NOMO-1 treated with DMSO at 0.1 percent for 48 hours (cell line): ENCODE data around the gene RGPD8.
A peak's percentile ranks its signal among the peaks of the same experiment; 100 is the strongest.
"Not testable (repeated sequence)": the region's sequence is repeated elsewhere in the genome, so short reads cannot be mapped to it uniquely, and the experiment has no call there.

Source experiments
- DNase-seq: peaks from one replicate; lab custom pipeline; 2025; ENCODE audit not compliant: unreplicated experiment; lab: John Stamatoyannopoulos, UW

Gene RGPD8

DNA sequence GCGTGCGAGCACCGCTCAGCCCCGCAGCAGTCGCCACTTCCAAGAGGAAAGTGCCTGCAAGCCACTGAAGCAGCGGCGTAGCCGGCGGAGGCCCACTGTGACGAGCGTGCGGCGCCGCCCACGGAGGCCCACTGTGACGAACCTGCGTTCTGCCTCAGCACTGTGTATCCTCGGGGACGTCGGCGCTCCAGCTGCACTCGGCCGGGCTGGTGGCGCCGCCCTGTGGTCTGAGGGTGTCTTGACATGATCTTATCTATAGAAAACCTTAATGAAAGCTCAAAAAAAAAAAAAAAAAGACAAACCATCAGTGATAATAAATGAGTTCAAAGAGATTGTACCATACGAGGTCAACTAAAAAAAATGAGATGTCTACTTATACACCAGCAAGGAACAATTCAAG lies at the start of gene RGPD8:
TSS of gene RGPD8 (minus strand) at position 166 of the 400 bp plus-strand sequence. CDS start 192 bp downstream, outside the sequence.
- DNase-seq: not testable (repeated sequence)

DNA sequence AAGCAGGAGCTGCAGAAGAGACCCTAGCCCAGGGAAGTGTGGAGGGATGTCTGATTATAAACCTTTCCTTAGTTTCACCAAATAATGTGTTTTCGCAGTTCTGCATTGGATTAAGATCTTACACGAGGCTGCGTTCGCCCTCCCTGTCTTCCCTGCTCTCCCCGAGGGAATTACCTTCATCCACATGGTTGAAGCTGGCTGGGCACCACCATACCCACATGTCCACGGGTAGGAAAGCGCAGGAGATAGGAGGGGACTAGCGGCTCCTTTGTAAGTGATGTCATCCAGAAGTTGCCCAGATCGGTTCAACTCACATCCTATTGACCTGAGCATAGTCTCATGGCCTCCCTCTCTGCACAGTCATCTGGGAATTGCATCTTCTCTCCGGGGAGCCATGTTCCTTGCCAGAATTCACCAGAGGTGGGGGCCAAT lies 49.6 kb upstream of the RGPD8 start:
- no peak for DNase-seq

DNA sequence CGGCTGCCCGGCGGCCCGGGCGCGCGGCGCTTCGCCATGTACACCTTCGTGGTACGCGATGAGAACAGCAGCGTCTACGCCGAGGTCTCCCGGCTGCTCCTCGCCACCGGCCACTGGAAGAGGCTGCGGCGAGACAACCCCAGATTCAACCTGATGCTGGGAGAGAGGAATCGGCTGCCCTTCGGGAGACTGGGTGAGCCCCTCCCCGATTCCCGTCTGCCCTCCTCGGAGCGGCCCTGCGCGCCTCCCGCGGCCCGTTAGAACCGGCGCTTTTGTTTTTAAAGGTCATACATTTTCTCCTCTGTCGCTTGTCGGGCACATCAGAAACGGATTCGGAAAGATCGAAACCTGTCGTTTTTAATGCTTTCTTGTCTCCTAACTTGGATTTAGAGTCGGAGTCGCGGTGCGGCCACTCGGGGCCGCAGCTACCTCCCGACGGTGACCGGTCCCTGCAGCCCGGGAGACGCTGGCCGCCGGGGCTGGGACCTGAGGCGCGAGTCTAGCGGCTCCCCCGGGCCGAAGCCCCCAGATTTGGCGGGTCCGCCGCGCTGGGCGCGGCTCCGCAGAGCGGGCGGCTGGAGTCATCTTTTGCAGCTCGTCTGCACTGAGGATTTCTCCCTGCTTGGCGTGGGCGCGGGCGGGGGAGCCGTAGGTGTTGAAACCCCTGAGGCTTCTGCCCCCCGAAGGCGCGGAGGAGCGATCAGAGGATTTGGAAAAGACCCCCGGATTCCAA lies 49.0 kb upstream of the RGPD8 start:
- DNase-seq: peak; percentile 9

DNA sequence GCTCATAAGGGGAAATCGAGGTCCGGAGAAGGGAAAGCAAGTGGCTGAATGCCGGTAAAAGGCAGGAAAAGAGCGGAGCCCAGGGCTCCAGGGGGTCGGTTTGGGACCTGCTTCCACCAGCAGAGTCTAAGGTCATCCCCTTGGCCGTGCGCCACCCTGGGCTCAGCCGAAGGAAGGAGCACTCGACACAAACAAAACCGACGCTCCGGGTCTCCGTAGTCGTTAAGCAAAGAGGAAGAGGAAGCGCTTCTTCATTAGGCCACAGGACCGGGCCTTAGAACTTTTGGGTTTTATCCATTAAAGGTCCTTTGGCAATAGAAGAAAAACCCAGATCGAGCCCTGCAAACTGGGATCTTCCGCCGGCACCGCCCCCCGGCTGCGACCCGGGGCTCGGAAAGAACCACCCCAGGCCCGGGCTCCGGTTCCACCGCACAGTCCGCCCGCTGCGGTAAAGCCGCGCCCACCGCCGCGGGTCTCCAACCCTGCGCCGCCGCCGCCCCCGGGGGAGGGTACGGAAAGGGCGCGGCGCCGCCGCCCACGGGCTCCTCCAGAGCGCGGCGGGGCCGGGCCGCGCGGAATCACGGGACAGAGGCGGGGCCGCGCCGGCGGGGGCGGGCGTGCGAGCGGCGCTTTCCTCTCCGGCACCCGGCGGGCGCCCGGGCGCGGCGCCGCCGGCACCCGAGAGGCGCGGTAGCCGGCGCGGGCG lies 48.2 kb upstream of the RGPD8 start, which contains the start of gene TTL:
TSS of gene TTL (plus strand) at position 629 of the 706 bp plus-strand sequence. CDS start 189 bp downstream, outside the sequence.
- peak; percentile 67 for DNase-seq

DNA sequence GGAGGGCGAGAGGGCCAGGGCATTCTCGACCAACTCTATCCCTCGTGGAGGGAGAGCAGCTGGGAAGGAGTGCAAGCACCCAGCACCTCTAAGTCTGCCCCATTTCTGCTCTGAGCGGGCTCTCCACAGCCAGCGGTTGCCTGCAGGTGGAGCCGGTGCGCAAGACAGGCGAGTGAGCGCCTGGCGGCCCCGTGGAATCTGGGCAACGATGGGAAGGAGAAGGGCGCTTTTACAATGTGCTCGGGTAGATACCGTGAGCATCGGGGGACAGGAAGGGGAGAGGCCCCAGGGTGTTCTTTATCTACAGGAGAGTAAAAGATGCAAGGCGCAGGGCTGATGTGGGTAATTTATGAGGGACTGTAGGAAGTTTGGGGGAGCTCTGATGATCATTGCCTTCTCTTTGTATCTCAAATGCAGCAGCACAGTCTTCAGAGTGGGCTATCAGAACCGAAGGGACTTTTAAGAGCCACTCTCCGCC lies 47.6 kb upstream of the RGPD8 start:
- peak; percentile 74 for DNase-seq

DNA sequence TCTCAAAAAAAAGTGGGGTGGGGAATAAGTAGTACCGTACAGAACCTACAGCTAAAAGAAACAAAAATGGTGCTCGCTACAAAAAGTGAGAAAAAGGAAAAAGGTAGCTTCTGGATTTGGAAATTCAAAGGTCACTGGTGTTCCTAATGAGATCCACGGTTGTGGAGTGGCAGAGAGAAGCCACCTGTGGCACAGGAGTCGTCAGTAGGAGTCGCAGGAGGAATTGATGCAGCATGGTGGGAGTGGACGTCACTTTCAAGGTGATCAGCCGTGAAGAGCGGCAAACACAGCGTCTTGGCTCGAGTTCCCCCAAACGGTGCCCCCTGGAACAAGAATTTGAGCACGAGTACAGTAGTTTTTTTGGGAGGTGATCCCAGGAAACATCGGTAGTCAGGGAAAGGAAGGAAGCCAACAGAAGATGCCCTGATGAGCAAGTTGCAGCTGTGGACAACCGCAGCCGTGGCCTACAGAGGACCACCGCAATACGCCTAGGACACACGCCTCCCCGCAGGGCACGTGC lies 47.1 kb upstream of the RGPD8 start:
- no peak for DNase-seq

DNA sequence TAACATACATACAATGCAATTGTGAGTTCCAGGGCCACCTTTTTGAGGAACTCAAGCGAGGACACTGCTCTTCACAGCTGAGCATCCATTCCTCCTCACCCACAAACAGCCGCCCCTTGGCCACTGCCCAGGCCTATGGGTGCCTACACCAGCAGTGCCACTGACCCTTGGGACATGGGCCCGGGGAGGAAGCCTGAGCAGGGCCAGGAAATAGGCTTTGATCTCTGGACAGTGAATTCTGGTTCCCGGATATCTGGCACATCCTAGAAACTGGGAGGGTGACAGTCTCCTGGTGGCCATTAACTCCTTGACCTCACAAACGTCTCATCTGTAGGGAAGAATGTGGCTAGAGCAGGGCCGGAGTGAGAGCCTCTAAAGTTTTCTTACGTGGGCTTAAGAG lies 43.0 kb upstream of the RGPD8 start:
- no peak for DNase-seq

DNA sequence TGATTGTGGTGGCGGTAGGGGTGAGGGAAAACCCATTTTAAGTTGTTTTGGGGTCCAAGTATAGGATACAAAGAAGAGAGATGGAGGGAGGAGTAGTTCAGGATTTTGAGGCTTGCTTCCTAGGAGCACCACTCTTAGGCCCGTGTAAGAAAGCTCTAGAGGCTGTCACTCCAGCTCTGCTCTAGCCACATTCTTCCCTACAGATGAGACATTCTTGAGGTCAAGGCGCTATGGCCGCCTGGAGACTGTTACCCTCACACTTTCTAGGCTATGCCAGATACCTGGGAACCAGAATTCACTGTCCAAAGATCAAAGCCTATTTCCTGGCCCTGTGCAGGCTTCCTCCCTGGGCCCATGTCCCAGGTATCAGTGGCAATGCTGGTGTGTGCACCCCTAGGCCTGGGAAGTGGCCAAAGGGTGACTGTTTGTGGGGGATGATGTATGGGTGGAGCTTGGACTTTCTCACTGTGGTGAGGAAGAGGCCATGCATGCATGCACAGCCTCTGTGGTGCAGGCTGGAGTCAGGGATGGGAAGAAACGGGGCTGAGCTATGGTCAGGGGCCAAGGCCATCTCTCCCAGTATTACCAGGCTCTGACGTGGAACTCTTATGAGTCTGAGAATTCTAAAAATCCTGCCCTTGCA lies 41.5 kb upstream of the RGPD8 start:
- DNase-seq: no peak

DNA sequence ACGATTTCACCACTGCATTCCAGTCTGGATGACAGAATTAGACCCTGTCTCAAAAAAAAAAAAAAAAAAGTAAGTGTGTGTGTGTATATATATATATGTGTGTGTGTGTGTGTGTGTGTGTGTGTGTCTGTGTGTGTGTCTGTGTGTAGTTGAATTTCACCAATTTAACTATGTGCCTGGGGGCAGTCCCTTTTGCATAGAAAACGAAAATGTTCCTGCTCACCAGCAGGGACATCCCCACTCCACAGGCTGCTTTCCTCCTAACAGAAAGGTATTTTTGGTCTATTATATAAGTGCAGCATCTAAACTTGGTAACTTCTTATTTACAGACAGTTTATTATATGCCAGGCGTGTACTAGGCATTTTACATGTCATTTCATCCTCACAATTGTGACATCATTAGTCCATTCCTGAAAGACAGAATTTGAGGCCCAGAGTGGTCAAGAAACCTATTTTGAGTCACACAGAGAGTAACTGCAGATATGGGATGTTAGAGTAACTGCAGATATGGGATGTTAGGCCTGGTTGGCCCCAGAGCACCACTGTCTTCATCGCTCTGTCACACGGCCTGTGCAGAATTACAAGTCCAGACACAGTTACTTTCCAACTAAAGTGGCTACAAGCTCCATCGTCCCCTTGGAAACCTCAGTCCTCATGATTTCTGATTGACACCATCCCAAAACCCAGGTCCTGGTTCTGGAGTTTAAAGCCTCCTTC lies 39.3 kb upstream of the RGPD8 start:
- no peak for DNase-seq

DNA sequence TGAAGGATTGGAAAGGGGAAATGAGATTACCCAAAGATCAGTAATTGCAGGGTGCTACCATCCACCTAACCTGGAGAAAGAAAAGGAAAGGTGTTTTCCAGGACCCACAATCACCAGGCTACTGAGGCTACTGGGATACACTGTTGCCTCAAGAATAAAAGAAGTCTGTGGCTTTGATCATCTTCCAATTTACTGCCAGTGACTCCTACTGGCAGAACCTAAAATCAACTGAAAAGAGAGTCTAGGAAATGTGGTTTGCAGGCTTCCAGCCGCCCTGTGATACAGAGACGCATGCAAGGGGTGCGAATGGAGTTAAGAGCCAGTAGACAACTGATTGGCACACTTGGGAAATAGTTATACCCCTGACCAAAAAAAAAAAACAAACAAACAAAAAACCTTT lies 31.9 kb upstream of the RGPD8 start:
- DNase-seq: no peak

DNA sequence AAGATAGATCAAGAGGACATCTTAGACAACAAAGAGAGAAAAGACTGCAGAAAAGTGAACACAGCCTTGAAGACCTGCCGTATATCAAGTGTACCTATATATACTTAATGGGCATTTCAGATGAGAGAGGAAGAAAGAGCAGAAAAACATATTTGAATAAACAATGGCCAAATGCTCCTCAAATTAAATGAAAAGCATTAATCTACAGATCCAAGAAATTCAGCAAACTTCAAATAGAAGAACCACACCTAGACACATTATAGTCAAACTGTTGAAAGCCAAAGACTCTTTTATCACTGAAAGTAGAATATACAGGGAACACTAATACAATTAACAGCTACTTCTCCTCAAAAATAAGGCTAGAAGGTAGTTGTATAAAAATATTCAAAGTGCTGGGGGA lies 29.8 kb upstream of the RGPD8 start:
- no peak for DNase-seq

DNA sequence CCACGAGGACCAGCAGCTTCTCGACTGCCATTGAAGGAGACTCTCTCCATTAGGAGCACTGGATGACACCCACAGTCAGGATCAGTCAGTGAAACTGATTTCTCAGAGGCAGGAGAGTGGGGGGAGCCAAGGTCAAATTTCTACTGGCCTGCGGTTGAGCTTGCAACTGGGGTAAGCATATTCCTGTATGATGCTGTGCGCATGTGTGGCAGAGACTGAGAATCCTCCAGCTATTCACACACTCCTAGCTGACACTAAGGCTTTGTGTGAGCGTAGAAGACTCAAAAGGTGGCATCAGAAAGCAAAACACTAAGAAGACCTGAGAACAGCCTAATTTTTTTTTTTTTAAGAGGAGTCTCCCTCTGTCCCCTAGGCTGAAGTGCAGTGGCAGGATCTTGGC lies 28.7 kb upstream of the RGPD8 start:
- no peak for DNase-seq

DNA sequence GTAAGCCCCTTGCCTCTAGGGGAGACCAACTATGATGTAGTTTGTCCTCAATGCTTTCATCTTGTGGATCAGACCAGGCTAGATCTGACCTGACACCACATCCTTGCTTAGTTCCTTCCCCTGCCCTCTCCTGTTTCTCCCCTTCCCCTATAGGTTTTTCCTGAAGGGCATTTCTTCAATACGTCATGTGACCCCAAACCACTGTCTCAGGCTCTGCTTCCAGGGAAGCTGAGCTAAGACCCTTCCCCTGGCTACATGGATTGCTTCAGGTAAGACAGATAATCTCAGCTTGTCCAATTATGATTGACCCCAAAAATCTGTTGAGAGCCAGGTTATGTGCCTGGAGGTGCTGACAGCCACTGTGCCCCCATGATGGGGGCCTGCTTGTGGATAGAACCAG lies 25.9 kb upstream of the RGPD8 start:
- no peak for DNase-seq

DNA sequence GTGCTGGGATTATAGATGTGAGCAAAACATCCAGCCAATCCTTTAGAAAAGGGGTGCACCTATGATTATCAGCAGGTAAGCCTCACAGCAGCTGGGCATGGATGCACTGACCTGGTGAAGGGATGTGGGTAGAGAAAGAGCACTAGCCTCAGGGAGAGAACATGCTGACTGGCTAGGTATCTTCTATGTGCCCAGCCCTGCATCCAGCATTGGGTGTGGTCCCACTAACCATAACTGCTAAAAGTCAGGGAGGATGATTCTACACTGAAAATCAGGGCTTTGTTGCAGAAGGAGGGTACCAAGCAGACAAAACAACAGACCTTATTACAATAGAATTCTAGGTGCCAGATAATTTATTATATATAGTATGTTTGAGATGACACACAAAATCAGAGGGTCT lies 21.1 kb upstream of the RGPD8 start:
- DNase-seq: no peak

DNA sequence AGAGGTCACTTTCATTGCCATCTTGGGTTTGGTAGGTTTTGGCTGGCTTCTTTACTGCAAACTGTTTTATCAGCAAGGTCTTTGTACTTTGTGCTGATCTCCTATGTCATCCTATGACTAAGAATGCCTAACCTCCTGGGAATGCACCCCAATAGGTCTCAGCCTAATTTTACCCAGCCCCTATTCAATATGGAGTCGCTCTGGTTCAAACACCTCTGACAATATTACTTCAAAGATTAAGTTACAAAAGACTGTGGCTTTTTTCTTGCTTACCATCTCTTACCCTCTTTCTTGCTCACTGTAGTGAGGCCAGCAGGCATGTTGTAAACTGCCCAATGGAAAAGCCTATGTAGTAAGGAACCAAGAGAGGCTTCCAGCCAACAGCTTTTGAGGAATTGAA lies 17.9 kb upstream of the RGPD8 start:
- no peak for DNase-seq

DNA sequence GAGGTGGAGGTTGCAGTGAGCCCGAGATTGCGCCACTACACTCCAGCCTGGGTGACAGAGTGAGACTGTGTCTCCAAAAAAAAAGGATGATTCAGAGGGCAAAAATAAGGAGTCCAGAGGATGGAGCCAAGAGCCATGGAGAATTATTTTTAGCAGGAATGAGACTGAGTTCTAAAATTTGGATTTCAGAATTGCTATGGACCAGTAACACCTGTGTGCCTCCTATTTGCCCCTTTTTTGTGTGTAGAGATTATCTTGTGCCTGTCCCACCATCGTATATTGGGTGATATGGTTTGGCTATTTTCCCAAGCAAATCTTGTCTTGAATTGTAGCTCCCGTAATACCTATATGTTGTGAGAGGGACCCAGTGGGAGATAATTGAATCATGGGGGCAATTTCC lies 16.4 kb upstream of the RGPD8 start:
- DNase-seq: no peak

DNA sequence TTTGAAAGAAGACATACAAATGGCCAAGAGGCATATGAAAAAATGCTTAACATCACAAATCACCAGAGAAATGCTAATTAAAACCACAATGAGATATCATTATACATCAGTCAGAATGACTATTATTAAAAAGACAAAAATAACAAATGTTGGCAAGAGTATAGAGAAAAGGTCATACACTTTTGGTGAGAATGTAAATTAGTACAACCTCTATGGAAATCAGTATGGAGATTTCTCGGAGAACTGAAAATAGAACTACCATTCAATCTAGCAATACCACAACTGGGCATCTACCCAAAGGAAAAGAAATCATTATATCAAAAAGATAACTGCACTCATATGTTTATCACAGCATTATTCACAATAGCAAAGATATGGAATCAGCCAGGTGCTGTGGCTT lies 10.8 kb upstream of the RGPD8 start:
- DNase-seq: not testable (repeated sequence)

DNA sequence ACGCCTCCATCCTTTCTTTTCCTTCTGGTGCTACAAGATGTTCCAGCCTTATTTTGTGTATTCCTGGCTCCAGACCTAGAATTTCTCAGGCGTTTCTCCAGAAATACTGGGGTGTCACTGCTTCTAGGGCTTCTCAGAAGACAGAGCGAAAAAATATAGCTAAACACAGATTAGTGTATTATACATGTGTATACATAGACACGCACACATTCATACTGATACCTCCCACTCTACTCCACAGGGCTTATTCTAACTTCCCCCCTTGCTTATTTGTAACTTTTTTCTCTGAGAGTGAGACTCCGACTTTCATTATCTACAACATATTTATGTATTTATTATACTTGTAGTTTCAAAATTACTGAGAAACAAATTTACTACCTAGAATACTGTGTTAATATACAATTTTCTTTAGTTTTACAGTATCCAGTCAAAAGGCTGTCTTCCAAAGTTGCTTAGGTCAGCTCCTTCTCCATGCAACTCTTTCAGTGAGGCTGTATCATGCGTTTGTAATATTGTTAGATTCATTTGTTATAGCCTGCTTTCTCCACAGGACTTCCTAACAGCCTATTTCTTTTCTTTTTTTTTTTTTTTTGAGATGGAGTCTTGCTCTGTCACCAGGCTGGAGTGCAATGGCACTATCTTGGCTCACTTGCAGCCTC lies 5.3 kb upstream of the RGPD8 start:
- DNase-seq: not testable (repeated sequence)

DNA sequence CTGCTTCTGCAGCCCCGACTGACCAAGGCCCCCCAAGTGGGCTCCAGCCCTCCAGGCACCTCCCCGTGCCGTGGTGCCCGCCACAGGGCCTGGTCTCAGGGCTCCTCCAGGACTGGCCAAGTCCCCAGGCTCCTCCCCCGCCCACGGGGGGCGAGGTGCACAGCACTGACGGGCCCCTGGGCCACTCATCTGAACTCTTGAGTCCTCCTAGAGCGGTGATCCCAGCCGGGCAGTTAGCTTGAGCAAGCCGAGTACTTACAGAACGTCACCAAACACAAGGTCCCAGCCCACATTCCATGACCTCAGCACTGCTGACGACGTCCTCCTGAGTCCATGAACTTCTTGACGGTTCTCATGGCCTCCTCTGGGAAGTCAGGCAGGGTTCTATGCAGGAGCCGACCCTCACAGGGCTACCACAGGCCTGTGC lies 4.0 kb upstream of the RGPD8 start:
- DNase-seq: not testable (repeated sequence)

DNA sequence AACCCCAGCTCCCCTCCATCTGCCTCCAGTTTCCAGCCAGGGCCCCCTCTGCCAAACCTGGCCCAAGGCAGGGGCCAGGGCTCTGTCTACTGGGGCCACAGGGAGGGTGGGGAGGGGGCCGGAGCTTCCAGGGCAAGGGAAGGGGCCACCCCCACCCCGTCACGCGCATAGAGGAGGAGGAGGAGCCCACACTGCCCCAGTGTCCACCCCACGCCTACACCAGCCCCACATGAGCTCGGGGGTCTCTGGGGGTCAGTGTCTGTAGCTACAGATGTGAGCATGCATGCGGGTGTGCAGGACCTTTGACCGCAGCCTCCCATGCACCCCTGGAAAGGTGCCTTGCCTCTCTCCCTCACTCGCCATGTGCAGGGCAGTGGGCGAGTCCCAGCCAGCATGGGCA lies 3.5 kb upstream of the RGPD8 start:
- DNase-seq: not testable (repeated sequence)
